NCI-H82 (cell line): ENCODE data around the gene NOS1.
A peak's percentile ranks its signal among the peaks of the same experiment; 100 is the strongest.

Experiments
- DNase-seq: peaks from one replicate; lab custom pipeline; 2025; lab: John Stamatoyannopoulos, UW

NOS1 gene

GRCh38 chr12:117330441-117331113 lies 30.8 kb downstream of the NOS1 start:
- DNase-seq, result no peak

- DNase-seq, result no peak
These were observed 31.7 kb downstream of the NOS1 start for GRCh38 chr12:117329756-117330155.

GRCh38 chr12:117328556-117329100 lies 32.8 kb downstream of the NOS1 start:
- peak; percentile 65 for DNase-seq

GRCh38 chr12:117322428-117322827 lies 39.0 kb downstream of the NOS1 start:
- DNase-seq, result no peak

GRCh38 chr12:117321572-117321971 lies 39.9 kb downstream of the NOS1 start:
- DNase-seq, result no peak

GRCh38 chr12:117318591-117318990 lies 42.8 kb downstream of the NOS1 start:
- no peak for DNase-seq

GRCh38 chr12:117316336-117316735 lies 45.1 kb downstream of the NOS1 start:
- DNase-seq, result no peak

GRCh38 chr12:117313926-117314325 lies 47.5 kb downstream of the NOS1 start:
- DNase-seq, result no peak

- no peak for DNase-seq
These were observed 48.7 kb downstream of the NOS1 start for GRCh38 chr12:117312770-117313169.

GRCh38 chr12:117309276-117309925 lies 52.0 kb downstream of the NOS1 start:
- no peak for DNase-seq

GRCh38 chr12:117300174-117300573 lies 61.3 kb downstream of the NOS1 start:
- no peak for DNase-seq

GRCh38 chr12:117298648-117299225 lies 62.7 kb downstream of the NOS1 start:
- DNase-seq, result no peak

- DNase-seq, result no peak
These were observed 63.2 kb downstream of the NOS1 start for GRCh38 chr12:117298191-117298590.

GRCh38 chr12:117294189-117294603 lies 67.2 kb downstream of the NOS1 start:
- DNase-seq, result peak; percentile 92

GRCh38 chr12:117293510-117293909 lies 67.9 kb downstream of the NOS1 start:
- DNase-seq, result no peak

- no peak for DNase-seq
These were observed 68.7 kb downstream of the NOS1 start for GRCh38 chr12:117292688-117293087.

GRCh38 chr12:117284140-117284539 lies 77.3 kb downstream of the NOS1 start:
- DNase-seq, result peak; percentile 75

GRCh38 chr12:117282490-117282889 lies 78.9 kb downstream of the NOS1 start:
- DNase-seq, result no peak

GRCh38 chr12:117280019-117280680 lies 81.3 kb downstream of the NOS1 start:
- DNase-seq, result no peak

GRCh38 chr12:117279606-117280005 lies 81.8 kb downstream of the NOS1 start:
- DNase-seq, result no peak

- no peak for DNase-seq
These were observed 83.6 kb downstream of the NOS1 start for GRCh38 chr12:117277875-117278274.

- no peak for DNase-seq
These were observed 88.3 kb downstream of the NOS1 start for GRCh38 chr12:117273091-117273490.

- DNase-seq, result no peak
These were observed 88.7 kb downstream of the NOS1 start for GRCh38 chr12:117272690-117273089.
